HG03521 (cell line): ENCODE data around the gene TIMM8B.
"Not testable (repeated sequence)": the region's sequence is repeated elsewhere in the genome, so short reads cannot be mapped to it uniquely, and the experiment has no call there.

ENCODE experiments used
- ATAC-seq: cut with Tn5 transposase; IDR thresholded peaks from one replicate; pipeline ENCODE4 v1.9.1; 2021; ENCODE audit warnings: mild to moderate bottlenecking, moderate library complexity; ENCODE audit not compliant: unreplicated experiment

TIMM8B gene, protein sequence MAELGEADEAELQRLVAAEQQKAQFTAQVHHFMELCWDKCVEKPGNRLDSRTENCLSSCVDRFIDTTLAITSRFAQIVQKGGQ

GRCh38 chr11:112086422-112087191 lies at the start of gene TIMM8B, which contains the start of gene SDHD:
Gene TIMM8B, minus strand, starts transcription at chr11:112086756. Its CDS starts 33 bp downstream, at chr11:112086723.
Gene SDHD, plus strand, starts transcription at chr11:112086873. Its CDS starts 35 bp downstream, at chr11:112086908.
- peak; percentile 93 for ATAC-seq

DNA sequence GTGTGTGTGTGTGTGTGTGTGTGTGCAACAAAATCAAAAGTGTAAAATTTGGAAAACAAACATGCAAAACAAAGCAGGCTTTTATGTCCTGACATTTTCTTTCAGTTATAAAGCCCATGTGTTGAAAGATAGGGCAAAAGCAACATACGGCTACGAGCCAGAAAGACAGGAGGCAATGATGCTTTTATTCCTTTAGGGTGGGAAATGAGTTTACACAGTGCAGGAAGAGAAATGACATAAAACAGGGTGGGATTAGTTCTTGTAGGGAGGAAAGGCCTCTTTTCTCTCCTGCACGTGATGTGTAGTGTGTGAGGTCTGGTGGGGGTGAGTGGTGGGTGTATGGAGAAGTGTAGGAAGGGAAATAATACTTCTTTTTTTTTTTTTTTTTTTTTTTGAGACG lies 47.9 kb upstream of the TIMM8B start:
- ATAC-seq, result no peak

- no peak for ATAC-seq
Observed at GRCh38 chr11:112132737-112133136, 46.2 kb upstream of the TIMM8B start.

- ATAC-seq, result no peak
Observed at GRCh38 chr11:112129656-112130055, 43.1 kb upstream of the TIMM8B start.

DNA sequence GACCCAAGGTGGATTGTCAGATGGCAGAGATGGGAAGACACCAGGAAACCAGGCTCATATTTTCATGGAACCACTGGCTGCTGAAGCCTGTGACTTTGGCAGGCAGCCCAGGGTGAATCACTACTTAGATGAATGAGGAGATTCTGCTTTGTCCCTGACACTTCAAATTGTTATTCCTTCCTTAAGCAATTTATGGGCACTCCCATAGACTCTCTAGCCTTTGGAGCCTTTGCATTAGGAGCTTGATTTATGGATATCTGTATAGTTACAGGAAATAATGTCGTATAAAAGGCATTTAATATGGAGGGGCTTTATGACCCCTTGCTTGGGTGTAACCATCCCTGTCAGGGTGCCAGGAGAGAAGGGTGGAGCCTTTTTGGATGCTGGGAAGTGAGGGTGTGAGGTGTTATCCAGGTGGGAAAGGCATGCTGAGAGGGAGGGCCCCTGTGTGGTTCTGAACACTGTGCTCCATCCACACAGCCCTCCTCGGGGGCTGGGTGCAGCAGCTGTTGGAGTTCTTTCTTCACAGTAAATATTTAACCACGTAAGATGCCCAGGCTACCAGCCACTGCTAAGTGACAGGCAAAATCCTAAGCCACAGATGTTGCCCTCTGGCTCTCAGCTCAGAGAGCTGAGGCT lies 42.0 kb upstream of the TIMM8B start:
- ATAC-seq, result no peak

GRCh38 chr11:112127056-112127455 lies 40.5 kb upstream of the TIMM8B start:
- no peak for ATAC-seq

DNA sequence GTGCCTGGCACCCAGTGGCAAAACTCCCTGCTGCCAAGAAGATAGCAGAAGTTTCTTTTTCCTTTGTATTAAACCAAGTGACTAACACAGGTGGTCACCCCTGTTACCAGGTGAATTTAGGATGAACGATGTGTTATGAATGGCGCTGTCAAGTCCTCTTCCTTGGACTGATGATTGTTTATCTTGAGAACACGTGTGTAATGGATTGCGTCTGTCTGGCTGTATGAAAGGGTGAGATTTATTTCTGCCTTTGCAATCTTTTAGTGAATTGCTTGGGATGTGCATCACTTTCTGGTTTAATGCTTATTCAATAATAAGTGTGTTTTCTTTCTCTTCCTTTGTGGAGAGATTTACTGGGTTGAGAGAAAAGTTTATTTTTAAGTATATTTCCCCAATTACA lies 36.6 kb upstream of the TIMM8B start:
- ATAC-seq, result no peak

GRCh38 chr11:112121981-112122615 lies 35.5 kb upstream of the TIMM8B start:
- ATAC-seq, result no peak

GRCh38 chr11:112118176-112118575 lies 31.6 kb upstream of the TIMM8B start:
- ATAC-seq, result no peak

- no peak for ATAC-seq
Observed at GRCh38 chr11:112115386-112115785, 28.8 kb upstream of the TIMM8B start.

DNA sequence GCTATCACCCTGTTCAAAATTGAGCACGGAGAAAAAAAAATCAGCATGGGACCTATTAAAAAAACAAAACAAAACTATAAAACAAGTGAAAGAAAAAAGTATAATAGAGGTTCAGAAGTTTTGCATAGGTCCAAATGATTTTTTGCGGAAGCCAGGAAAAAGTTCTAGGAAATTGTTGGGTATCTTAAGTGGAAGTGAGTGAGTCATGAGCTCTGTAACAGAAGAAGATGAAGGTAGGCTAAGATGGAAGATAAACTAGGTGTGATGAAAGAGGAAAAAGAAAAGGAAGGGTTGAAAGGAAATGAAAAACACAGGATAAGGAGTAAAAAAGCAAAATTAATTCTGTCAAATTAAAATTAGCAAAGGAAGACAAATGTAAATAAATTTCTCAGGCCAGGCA lies 27.9 kb upstream of the TIMM8B start:
- no peak for ATAC-seq

GRCh38 chr11:112113539-112114457 lies 27.2 kb upstream of the TIMM8B start:
- ATAC-seq, result no peak

- no peak for ATAC-seq
Observed at GRCh38 chr11:112106070-112106469, 19.5 kb upstream of the TIMM8B start.

- no peak for ATAC-seq
Observed at GRCh38 chr11:112103446-112103845, 16.9 kb upstream of the TIMM8B start.

DNA sequence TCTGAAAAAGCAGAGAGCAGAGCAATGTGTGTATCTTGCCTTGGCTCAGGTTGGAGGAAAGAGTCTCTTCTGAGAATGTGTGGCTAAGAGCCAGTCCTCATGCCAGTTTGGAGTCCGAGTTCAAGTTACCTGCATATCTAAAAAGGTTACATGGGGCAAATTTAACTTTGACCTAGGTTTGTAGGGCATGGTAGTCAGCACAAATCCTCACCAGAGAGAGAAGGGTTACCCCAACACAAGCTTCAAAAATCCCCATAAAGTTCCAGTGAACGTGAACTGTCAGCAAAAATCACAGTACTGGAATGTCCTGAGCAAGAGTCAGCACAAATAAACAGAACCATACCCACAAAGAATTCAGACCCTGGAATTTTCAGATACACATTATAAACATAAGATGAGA lies 13.9 kb upstream of the TIMM8B start:
- ATAC-seq, result no peak

DNA sequence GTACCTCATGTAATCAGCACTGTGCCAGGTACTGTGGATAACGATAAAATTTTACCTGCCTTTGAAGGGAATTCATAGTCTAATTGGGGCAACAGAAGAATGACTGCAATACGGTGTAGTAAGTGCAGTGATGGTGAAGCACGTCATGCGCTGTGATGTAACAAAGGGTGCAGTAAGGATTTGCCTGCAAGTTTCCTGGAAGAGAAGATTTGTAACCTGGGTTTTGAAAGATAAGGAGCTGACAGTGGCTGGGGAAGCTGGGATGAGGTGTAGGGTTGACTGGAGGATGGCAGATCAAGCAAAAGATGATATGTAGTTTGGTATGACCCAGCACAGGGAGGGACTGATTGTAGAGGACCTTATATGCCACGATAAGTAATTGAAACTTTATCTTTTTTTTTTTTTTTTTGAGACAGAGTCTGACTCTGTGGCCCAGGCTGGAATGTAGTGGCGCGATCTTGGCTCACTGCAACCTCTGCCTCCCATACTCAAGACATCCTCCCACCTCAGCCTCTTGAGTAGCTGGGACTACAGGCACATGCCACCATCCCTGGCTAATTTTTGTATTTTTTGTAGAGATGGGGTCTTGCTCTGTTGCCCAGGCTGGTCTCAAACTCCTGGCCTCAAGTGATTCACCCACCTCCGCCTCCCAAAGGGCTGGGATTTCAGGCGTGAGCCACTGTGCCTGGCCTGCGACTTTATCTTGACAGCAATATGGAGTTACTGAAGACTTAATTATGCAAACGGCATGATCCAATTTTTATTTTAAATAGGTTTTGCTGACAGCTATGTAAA lies 11.4 kb upstream of the TIMM8B start:
- ATAC-seq, result no peak

DNA sequence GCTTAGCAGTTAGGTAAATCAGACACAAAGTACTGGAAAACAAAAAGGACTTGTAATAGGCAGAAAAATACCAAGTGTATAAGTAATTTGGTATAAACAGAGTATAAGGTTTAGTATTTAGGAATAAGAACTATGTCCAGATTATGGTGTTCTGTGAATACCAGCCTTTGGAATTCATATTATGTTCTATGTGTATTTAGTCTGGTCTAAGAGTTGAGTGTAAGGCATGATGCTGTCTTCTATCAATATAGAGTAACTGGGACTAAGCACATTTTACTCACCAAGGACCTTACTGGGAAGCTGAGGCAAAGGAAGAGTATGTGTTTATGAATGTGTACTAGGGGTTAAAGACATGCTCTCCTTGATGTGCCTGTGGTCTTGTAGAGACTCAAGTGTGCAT lies 9.6 kb upstream of the TIMM8B start:
- ATAC-seq, result no peak

DNA sequence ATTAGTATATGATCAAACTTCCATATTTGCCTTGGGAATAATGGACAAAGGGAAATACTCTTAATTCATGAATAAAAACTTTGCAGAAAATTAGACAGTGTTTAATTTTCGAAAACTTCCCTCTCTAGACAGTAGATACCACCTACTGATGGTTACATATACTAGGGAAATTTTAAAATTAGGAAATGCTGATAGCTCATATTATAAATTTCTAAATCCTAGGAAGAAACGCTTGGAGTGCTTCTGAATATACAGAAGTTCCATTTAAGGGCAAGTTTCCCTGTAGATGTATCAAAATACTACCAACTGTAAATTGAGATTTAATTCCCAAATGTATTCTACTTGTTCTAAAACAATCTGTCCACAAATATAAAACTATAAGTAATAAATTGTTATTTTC lies 8.7 kb upstream of the TIMM8B start:
- not testable (repeated sequence) for ATAC-seq

GRCh38 chr11:112087212-112087611 lies 656 bp upstream of the TIMM8B start:
- no peak for ATAC-seq
